Activated CD4-positive, alpha-beta T cell treated with anti-CD3 and anti-CD28 coated beads for 48 hours (primary cell): ENCODE results near the gene SLF1.
"Not testable (repeated sequence)": the region's sequence is repeated elsewhere in the genome, so short reads cannot be mapped to it uniquely, and the experiment has no call there.

Experiments
- DNase-seq: peaks from one replicate; pipeline ENCODE4 v3.0.0-alpha.2; 2020

The SLF1 gene

GRCh38 chr5:94618493-94619328, at the start of gene SLF1, which contains the start of gene KIAA0825:
SLF1 (plus strand) TSS chr5:94618669; CDS start chr5:94628811, 10,142 bp downstream.
KIAA0825 (minus strand) TSS chr5:94618604; CDS start chr5:94537126, 81,478 bp downstream.
- DNase-seq = peak; percentile 91

GRCh38 chr5:94571415-94571814, 47.1 kb upstream of the SLF1 start:
- no peak for DNase-seq

GRCh38 chr5:94573349-94573748, 45.1 kb upstream of the SLF1 start:
- not testable (repeated sequence) for DNase-seq

GRCh38 chr5:94575196-94575595, 43.3 kb upstream of the SLF1 start:
- no peak for DNase-seq

GRCh38 chr5:94577466-94578245, 40.8 kb upstream of the SLF1 start:
- DNase-seq = no peak

- no peak for DNase-seq
Measured at GRCh38 chr5:94595281-94595840, 23.1 kb upstream of the SLF1 start.

GRCh38 chr5:94613583-94613982, 4.9 kb upstream of the SLF1 start:
- no peak for DNase-seq

GRCh38 chr5:94614156-94614805, 4.2 kb upstream of the SLF1 start:
- no peak for DNase-seq

GRCh38 chr5:94615862-94616261, 2.6 kb upstream of the SLF1 start:
- no peak for DNase-seq

- DNase-seq = no peak
Measured at GRCh38 chr5:94618029-94618492, 408 bp upstream of the SLF1 start.

GRCh38 chr5:94620256-94620655, 1.8 kb downstream of the SLF1 start:
- no peak for DNase-seq

- no peak for DNase-seq
Measured at GRCh38 chr5:94621763-94622162, 3.3 kb downstream of the SLF1 start.

- DNase-seq = no peak
Measured at GRCh38 chr5:94623011-94623410, 4.5 kb downstream of the SLF1 start.

- no peak for DNase-seq
Measured at GRCh38 chr5:94623877-94624276, 5.4 kb downstream of the SLF1 start.

GRCh38 chr5:94627191-94627590, 8.7 kb downstream of the SLF1 start:
- no peak for DNase-seq

- no peak for DNase-seq
Measured at GRCh38 chr5:94632024-94632423, 13.6 kb downstream of the SLF1 start.

- no peak for DNase-seq
Measured at GRCh38 chr5:94640176-94640575, 21.7 kb downstream of the SLF1 start.

- DNase-seq = no peak
Measured at GRCh38 chr5:94645053-94645452, 26.6 kb downstream of the SLF1 start.

GRCh38 chr5:94646758-94647157, 28.3 kb downstream of the SLF1 start:
- no peak for DNase-seq

GRCh38 chr5:94649874-94650273, 31.4 kb downstream of the SLF1 start:
- no peak for DNase-seq

GRCh38 chr5:94658272-94658671, 39.8 kb downstream of the SLF1 start:
- no peak for DNase-seq

GRCh38 chr5:94660506-94660905, 42.0 kb downstream of the SLF1 start:
- DNase-seq = no peak

GRCh38 chr5:94661086-94661485, 42.6 kb downstream of the SLF1 start:
- no peak for DNase-seq
